WI38 (cell line): ENCODE data around the gene PDSS2.

Source experiments
- H3K4me3 ChIP-seq: 2 replicates; pipeline ENCODE4 v1.5.1; 2011; ENCODE audit warnings: low read depth, mild to moderate bottlenecking, control low read depth, low read length
- TF ChIP-seq, protein P1 (sequence below): IDR thresholded peaks from 2 replicates; pipeline ENCODE4 v1.5.1; 2012; ENCODE audit warnings: low read depth, mild to moderate bottlenecking, control low read depth, low read length

The PDSS2 gene

DNA sequence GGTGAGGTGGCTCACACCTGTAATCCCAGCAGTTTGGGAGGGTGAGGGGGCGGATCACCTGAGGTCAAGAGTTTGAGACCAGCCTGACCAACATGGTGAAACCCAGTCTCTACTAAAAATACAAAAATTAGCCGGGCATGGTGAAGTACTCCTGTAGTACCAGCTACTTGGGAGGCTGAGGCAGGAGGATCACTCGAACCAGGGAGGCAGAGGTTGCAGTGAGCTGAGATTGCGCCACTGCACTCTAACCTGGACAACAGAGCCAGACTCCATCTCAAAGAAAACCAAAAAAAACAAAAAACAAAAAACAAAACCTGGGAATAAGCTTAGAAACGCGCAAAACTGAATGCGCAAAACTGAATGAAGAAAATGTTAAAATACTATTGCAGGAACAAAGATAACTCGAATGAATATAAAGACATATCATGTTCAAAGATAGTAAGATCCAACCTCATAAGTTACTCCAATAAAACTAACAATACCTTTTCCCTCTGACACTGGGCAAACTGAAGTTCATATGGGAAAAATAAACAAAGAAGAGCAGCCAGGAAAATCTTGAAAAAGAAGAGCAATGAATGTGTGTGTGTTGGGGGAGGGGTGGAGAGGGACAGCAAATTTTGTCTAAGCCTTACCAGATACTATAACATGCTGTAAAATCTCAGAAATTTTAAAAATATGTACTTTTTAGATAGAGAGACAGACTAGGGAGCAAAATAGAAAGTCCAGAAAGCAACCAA, 243.0 kb downstream of the PDSS2 start:
- TF ChIP-seq, protein P1, sequence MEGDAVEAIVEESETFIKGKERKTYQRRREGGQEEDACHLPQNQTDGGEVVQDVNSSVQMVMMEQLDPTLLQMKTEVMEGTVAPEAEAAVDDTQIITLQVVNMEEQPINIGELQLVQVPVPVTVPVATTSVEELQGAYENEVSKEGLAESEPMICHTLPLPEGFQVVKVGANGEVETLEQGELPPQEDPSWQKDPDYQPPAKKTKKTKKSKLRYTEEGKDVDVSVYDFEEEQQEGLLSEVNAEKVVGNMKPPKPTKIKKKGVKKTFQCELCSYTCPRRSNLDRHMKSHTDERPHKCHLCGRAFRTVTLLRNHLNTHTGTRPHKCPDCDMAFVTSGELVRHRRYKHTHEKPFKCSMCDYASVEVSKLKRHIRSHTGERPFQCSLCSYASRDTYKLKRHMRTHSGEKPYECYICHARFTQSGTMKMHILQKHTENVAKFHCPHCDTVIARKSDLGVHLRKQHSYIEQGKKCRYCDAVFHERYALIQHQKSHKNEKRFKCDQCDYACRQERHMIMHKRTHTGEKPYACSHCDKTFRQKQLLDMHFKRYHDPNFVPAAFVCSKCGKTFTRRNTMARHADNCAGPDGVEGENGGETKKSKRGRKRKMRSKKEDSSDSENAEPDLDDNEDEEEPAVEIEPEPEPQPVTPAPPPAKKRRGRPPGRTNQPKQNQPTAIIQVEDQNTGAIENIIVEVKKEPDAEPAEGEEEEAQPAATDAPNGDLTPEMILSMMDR: no peak
- H3K4me3 ChIP-seq: no peak overlapping the region

GRCh38 chr6:107215334-107215733, 244.0 kb downstream of the PDSS2 start:
- no peak overlapping the region for H3K4me3 ChIP-seq
- TF ChIP-seq, protein P1: no peak

- TF ChIP-seq, protein P1: no peak
- H3K4me3 ChIP-seq: no peak overlapping the region
Observed at GRCh38 chr6:107214655-107215054, 244.7 kb downstream of the PDSS2 start.

DNA sequence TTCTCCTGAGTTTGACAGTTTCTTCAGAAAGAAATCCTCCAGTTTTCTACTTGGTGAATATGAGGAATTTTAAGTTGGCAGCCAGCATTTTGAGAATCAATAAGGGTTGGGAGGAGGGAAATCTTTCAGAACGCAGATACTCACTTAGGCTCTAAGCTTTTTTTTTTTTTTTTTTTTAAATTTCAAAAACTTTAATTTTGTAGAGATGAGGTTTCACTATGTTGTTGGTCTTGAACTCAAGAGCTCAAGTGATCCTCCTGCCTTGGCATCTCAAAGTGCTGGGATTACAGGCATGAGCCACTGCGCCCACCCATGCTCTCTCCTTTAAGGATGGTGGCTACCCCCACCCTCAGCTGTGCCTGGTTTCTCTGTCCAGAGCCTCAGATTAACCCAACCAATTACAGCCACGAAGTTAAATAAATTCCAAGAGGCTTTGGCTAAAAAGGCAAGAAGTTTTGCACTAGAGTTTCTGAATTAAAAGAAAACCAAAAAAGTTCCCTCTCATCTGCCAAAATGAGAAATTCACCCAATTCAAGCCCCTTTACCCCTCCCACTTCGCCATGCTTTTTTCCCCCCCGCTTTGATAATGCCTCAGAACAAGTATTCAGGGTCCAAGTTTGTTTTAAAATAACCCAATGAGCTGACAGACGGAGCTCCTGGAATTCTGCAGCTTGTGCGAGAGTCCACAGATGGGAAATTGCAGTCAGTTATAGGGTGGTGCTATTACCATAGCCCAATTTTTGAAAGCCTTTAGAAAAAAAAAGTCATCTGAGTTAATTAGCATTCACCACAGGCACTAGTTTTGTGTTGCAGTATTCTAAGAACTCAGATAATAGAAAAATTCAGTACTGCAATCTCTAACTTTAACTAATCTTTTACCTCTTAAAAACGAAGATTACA, 249.7 kb downstream of the PDSS2 start:
- TF ChIP-seq, protein P1: no peak

GRCh38 chr6:107207251-107207873, 252.0 kb downstream of the PDSS2 start:
- TF ChIP-seq, protein P1: no peak
- no peak overlapping the region for H3K4me3 ChIP-seq

More for the DNA sequence above, 249.7 kb downstream of the PDSS2 start:
- no peak overlapping the region for H3K4me3 ChIP-seq

DNA sequence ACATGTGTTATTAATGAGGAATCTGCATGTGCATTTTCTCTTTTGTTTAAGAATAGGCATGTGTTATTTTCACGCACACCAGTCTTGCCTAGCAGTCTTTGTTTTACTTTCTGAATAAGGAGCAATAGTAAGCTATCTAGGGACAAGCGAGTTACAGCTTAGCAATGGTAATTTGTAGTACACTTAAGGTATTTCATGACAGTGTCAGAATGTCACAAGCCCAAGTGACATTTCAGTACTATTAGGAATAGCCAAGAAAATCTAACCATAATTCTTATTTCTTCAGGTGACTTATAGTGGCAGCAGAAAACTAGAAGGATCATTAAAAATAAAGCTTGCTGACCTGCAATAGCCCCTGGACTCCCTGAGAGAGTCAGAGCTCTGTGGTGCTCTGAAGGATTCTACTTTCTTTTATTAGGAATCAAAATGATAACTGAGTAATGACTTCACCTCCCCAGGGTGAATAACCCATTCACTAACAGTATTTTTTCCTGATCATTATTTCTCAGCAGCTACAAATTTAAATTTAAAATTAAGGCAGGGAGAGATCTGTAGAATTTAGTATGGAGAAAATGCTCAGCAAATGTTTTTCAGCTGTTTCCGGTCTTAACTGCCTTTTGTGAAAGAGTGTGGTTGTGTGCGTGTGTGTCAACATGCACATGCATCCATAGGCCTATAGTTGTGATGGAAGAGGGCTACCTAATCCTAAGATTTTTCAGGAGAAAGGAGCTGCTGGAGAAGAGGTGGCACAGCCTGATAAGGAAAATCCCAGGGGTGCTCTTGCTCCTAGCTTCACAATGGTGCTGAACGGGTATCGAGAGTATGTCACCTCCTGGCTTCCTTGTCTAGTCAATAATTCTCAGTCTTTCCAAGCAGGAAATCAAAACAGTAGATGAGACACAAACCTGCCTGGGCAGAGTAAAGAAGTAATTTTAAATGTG, 254.0 kb downstream of the PDSS2 start:
- H3K4me3 ChIP-seq: no peak overlapping the region
- TF ChIP-seq, protein P1: no peak
